Stimulated activated CD4-positive, alpha-beta T cell treated with anti-CD3 and anti-CD28 coated beads, TNF-alpha, amount 100 ng/mL, for 48 hours (primary cell): ENCODE results near the gene FAT3.

ENCODE experiments used
- DNase-seq, 3 donors: peaks; one replicate each; pipeline ENCODE4 v3.0.0-alpha.2; 2020; ENCODE audit warnings: low read depth in 3 of 3

The FAT3 gene

GRCh38 chr11:92224407-92225124, at the start of gene FAT3:
FAT3 (plus strand) TSS chr11:92224818; CDS start chr11:92352113, 127,295 bp downstream.
- no peak for DNase-seq

GRCh38 chr11:92179017-92179670, 45.5 kb upstream of the FAT3 start:
- DNase-seq: no peak

GRCh38 chr11:92180226-92180625, 44.4 kb upstream of the FAT3 start:
- DNase-seq: no peak

- DNase-seq: no peak
Measured at GRCh38 chr11:92180664-92181251, 43.9 kb upstream of the FAT3 start.

- no peak for DNase-seq
Measured at GRCh38 chr11:92190535-92191206, 33.9 kb upstream of the FAT3 start.

- no peak for DNase-seq
Measured at GRCh38 chr11:92192141-92192540, 32.5 kb upstream of the FAT3 start.

- no peak for DNase-seq
Measured at GRCh38 chr11:92198268-92198667, 26.4 kb upstream of the FAT3 start.

GRCh38 chr11:92199991-92200390, 24.6 kb upstream of the FAT3 start:
- DNase-seq: no peak

GRCh38 chr11:92204731-92205130, 19.9 kb upstream of the FAT3 start:
- no peak for DNase-seq

- no peak for DNase-seq
Measured at GRCh38 chr11:92206441-92206840, 18.2 kb upstream of the FAT3 start.

- DNase-seq: no peak
Measured at GRCh38 chr11:92211576-92212167, 12.9 kb upstream of the FAT3 start.

- no peak for DNase-seq
Measured at GRCh38 chr11:92212530-92212929, 12.1 kb upstream of the FAT3 start.

GRCh38 chr11:92216789-92217188, 7.8 kb upstream of the FAT3 start:
- no peak for DNase-seq

- DNase-seq: no peak
Measured at GRCh38 chr11:92219476-92219875, 5.1 kb upstream of the FAT3 start.

- DNase-seq: no peak
Measured at GRCh38 chr11:92222701-92223100, 1.9 kb upstream of the FAT3 start.

- no peak for DNase-seq
Measured at GRCh38 chr11:92224054-92224406, 588 bp upstream of the FAT3 start.

- DNase-seq: no peak
Measured at GRCh38 chr11:92225125-92225567, 528 bp downstream of the FAT3 start.

GRCh38 chr11:92225568-92226330, 1.1 kb downstream of the FAT3 start:
- DNase-seq: no peak

GRCh38 chr11:92226331-92227229, 2.0 kb downstream of the FAT3 start:
- DNase-seq: no peak

GRCh38 chr11:92227230-92227814, 2.7 kb downstream of the FAT3 start:
- DNase-seq: no peak
